Activated gamma-delta T cell (primary cell): ENCODE data around the gene UBL5.
A peak's percentile ranks its signal among the peaks of the same experiment; 100 is the strongest.
"Not testable (repeated sequence)": the region's sequence is repeated elsewhere in the genome, so short reads cannot be mapped to it uniquely, and the experiment has no call there.

Experiments used
- DNase-seq: peaks from one replicate; lab custom pipeline; 2025; lab: John Stamatoyannopoulos, UW
- total RNA-seq, 2 donors: gene quantifications; one replicate each; lab custom pipeline; 2026; lab: John Stamatoyannopoulos, UW

UBL5 gene
- 73.3 to 84.4 reads per million in 2 donors for total RNA-seq

DNA sequence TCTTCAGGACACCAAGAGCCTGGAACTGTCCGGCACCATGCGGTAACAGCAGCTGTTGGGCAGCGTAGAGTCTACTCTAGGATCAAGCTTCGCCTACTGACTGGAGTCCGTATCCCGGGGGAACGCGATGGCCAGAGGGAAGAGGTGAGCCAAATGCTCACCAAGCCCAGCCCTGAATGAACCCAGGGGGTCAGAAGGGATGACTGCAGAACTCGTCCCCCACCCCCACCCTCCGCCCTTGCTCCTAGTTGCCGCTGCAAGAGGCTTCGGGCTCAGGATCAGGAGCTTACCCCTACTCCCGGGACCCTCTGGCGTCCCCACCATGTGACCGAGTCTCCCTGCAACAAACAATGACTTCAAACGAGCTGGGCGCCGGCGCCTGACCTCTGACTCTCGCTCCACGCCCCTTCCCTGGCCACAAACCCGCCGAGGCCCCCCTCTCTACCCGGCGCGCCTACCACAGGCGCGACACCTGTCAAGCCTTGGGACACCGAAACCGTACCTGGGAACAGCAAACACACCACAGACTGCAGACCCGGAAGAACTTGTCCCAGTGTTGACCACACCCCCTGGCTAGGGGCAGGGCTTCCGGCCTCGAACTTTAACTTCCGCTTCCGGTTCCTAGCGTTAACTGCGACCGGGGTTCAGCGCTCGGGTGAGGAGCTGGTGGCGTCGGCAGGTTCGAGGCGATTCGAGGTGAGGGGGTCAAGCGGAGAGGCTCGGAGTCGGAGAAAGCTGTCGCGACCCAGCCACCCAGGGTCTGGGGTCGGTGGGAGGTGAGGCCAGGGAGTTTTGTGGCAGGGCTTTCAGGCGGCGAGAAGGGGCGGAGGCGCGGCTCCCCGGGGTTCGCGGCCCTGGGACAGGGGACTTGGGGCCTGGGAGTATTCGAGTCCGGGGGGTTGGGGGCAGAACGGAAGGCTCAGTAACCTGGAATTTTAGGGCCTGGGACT is at the start of gene UBL5:
Gene UBL5, plus strand, starts transcription at position 630 of the 950 bp plus-strand sequence. CDS start 420 bp downstream, outside the sequence.
- peak; percentile 61 for DNase-seq

DNA sequence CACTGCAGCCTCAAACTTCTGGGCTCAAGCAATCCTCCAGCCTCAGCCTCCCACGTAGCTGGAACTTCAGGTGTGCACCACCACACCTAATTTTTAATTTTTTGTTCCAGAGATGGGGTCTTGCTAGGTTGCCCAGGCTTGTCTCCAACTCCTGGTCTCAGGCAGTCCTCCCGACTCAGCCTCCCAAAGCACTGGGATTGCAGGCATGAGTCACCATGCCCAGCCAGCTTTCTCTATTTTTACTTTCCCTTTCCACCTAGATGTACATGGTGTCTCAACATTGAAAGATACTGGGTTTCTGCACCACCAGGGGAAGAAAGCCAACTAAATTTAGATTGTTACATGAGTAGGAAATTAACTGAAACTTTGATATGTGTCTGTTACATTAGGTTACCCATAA is 45.4 kb upstream of the UBL5 start:
- no peak for DNase-seq

DNA sequence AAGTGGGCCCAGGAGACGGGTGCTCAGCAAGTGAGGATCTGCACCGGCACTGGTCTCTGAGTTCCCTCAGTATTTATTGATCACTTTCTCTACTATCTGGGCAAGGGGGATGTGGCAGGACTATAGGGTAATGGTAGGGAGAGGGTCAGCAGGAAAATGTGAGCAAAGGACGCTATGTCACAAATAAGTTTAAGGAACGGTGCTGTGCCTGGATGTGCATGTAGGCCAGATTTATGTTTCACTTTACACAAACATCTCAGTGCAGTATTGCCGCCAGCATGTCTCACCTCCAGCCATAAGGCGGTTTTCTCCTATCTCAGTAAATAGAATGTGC is 43.6 kb upstream of the UBL5 start:
- DNase-seq, result not testable (repeated sequence)

DNA sequence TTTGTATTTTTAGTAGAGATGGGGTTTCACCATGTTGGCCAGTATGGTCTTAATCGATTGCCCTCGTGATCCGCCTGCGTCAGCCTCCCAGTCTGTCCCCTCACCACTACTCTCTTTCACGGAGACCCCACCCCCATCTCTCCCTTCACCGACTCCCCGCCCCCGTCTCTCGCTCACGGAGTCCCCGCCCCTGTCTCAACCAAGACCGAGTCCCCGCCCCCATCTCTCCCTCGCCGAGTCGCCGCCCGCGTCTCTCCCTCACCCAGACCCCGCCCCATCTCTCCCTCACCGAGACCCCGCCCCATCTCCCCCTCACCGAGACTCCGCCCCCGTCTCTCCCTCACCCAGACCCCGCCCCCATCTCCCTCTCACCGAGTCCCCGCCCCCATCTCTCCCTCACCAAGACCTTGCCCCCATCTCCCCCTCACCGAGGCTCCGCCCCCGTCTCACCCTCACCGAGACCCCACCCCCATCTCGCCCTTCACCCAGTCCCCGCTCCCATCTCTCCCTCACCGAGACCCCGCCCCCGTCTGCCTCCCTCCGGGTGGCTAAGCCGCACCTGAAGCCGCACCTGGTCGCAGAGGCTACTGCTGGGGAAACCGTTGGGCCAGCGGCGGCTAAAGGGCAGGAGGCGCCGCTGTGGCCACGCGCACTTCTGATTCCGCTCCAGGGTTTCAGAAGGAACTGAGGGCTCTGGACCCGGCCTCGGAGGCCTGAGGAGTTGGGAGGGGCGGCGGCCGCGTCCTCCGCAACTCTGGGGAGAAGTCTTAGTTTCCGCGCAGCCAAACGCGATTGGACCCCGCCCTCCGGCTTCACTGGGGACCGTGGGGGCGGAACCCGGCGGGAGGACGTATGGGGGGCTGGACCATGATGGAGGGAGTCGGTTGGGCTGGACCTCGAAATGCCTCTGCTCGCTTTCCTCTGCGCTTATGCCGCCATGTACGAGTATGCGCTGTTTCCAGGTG is 42.1 kb upstream of the UBL5 start:
- DNase-seq, result peak; percentile 81

DNA sequence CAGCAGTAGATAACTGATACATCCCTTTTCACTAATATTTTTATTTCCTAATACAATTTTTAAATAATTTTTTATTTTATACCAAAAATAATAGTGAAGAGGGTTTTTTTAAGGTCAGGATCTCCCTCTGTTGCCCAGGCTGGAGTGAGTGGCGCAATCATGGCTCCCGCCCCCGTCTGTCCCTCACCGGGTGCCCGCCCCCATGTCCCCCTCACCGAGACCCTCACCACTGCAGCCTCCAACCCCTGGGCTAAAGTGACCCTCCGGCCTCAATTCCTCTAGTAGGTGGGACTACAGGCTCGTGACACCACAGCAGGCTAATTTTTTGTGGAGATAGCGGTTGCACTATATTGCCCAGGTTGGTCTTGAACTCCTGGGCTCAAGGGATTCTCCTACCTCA is 41.4 kb upstream of the UBL5 start:
- no peak for DNase-seq

DNA sequence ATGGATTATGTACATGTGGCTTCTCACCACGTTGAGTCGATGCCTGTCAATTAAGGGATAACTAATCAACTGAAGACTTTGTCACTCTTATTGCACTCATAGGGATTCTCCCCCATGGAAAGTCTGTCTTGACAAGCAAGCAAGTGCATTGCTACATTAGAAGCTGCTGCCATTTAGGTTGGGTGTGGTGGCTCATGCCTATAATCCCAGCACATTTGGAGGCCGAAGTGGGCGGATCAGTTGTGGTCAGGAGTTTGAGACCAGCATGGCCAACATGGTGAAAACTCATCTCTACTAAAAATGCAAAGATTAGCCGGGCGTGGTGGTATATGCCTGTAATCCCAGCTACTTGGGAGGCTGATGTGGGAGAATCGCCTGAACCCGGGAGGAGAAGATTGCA is 40.9 kb upstream of the UBL5 start:
- DNase-seq, result no peak

DNA sequence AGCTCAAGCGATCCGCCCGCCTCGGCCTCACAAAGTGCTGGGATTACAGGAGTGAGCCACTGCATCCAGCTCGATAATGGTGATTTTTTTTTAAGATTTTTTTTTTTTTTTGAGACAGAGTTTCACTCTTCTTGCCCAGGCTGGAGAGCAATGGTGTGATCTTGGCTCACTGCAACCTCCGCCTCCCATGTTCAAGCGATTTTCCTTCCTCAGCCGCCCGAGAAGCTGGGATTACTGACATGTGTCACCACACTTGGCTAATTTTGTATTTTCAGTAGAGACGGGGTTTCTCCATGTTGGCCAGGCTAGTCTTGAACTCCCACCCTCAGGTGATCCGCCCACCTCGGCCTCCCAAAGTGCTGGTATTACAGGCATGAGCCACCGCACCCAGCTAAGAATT is 39.1 kb upstream of the UBL5 start:
- not testable (repeated sequence) for DNase-seq

DNA sequence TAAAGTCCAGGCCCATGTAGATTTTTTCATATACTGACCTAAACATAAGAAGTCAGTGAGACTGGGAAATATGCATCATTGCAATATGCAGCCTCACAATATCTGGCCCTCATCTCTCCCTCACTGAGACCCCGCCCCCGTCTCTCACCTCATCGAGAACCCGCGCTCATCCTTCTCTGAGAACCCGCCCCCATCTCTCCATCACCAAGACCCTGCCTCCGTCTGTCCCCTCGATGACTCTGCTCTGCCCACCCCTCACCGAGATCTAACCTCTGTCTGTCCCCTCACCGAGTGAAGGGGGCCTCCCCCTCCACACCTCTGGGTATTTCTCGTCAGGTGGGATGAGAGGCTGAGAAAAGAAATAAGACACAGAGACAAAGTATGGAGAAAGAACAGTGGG is 38.7 kb upstream of the UBL5 start:
- DNase-seq, result no peak

DNA sequence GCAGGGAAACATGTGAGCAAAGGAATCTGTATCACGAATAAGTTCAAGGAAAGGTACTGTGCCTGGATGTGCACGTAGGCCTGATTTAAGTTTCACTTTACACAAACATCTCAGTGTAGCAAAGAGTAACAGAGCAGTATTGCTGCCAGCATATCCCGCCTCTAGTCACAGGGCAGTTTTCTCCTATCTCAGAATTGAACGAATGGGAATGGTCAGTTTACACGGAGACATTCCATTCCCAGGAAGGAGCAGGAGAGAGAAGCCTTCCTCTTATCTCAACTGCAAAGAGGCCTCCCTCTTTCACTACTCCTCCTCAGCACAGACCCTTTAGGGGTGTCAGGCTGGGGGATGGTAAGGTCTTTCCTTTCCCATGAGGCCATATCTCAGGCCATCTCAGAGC is 38.1 kb upstream of the UBL5 start:
- not testable (repeated sequence) for DNase-seq

DNA sequence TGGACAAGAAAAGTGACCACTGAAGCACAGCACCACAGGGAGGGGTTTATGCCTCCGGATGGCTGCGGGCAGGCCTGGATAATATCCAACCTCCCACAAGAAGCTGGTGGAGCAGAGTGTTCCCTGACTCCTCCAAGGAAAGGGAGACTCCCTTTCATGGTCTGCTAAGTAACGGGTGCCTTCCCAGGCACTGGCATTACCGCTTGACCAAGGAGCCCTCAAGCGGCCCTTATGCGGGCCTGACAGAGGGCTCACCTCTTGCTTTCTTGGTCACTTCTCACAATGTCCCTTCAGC is 36.7 kb upstream of the UBL5 start:
- not testable (repeated sequence) for DNase-seq

DNA sequence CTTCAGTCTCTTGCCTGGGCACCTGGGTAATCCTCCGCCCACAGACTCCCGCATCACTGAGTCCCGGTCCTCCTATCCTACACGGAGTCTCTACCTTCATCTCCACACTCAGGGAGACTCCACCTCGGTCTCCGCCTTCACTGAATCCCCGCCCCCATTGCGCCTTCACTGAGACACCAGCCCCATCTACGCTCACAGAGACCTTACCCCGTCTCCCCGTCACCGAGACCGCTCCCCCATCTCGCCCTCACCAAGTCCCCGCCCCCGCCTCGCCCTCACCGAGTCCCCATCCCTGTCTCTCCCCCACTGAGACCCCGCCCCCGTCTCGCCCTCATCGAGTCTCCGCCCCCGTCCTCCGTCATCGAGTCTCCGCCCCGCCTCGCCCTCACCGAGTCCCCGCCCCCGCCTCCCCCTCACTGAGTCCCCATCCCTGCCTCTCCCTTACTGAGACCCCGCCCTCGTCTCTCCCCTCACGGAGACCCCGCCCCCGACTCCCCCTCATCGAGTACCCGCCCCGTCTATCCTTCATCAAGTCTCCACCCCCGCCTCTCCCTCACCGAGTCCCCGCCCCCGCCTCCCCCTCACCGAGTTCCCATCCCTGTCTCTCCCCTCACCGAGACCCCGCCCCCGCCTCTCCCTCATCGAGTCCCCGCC is 36.0 kb upstream of the UBL5 start:
- peak; percentile 88 for DNase-seq

DNA sequence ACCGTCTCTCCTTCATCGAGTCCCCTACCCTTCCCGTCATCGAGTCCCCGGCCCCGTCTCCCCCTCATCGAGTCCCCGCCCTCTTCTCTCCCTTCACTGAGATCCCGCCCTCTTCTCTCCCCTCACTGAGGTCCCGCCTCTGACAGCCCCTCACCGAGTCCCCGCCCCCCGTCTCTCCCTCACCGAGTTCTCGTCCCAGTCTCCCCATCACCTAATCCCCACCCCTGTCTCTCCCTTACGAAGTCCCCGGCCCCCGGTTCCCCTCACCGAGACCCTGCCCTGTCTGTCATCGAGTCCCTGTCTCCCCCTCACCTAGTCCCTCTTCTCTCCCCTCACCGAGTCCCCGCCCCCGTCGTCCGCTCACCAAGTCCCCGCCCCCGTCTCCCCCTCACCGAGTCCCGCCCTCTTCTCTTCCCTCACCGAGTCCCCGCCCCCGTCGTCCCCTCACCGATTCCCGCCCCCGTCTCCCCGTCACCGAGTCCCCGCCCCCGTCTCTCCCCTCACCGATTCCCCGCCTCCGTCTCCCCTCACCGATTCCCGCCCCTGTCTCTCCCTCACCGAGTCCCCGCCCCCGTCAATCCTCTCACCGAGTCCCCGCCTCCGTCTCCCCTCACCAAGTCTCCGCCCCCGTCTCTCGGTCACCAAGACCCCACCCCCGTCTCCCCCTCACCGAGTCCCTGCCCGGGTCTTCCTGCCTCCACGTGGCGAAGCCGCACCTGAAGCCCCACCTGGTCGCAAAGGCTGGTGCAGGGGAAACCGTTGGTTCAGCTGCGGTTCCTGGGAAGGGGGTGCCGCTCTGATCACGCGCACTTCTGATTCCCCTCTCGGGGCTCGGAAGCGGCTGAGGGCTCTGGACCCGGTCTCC is 35.3 kb upstream of the UBL5 start:
- peak; percentile 73 for DNase-seq

DNA sequence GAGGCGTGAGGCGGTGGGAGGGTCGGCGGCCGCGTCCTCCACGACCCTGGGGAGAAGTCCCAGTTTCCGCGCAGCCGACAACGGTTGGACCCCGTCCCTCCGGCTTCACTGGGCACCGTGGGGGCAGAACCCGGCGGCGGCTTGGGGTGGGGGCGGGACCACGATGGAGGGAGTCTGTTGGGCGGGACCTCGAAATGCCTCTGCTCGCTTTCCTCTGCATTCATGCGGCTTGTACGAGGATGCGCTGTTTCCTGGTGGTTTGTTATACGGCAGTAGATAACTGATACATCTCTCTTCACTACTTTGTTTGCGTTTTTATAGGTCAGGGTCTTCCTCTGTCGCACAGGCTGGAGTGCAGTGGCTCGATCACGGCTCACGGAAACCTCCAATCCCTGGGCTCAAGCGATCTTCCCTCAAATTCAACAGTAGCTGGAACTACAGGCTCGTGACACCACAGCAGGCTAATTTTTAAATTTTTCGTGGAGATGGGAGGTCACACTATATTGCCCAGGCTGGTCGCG is 34.6 kb upstream of the UBL5 start:
- DNase-seq, result peak; percentile 54

DNA sequence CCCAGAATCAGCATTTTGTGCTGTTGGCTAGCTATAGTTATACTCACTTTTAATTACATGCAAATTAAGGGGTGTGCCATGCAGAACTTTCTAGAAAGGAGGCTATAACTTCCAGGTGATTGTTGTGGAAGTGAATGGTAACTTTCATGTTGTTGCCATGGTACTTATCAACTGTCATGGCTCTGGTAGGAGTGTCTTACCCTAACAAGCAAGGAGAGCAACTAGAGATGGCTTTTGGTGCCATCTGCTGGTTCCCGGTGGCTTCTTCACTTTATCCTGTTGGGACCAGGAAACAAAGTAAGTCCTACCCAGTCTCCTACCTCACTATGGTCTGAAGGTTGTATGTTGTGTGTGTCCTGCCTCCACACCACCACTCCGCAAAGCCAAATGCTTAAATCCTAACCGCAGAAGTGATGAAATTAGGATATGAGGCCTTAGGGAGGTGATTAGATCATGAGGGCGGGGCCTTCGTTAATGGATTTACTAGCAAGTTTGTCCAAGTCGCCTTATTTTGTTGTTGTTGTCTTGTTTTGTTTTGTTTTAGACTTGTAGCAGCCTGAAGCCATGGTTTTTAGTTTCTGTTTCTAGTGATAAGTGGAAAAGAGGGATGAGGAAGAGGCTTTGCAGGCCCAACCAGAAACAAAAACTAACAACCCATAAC is 31.5 kb upstream of the UBL5 start:
- DNase-seq, result no peak

DNA sequence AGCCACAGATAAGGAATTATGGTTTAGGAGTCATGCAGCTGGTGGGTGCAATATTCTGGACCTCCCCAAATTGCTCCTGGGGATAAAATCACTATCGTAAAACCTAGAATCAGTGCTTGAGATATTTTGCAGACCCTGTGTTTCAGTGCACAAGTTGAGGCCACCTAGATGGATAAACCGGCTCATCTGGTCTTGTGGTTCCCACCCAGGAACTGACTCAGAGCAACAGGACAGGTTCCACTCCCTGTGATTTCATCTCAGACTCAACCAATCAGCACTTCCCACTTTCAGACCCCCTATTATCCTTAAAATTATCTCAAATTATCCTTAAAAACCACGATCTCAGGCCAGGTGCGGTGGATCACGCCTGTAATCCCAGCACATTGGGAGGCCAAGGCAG is 29.8 kb upstream of the UBL5 start:
- DNase-seq, result no peak

DNA sequence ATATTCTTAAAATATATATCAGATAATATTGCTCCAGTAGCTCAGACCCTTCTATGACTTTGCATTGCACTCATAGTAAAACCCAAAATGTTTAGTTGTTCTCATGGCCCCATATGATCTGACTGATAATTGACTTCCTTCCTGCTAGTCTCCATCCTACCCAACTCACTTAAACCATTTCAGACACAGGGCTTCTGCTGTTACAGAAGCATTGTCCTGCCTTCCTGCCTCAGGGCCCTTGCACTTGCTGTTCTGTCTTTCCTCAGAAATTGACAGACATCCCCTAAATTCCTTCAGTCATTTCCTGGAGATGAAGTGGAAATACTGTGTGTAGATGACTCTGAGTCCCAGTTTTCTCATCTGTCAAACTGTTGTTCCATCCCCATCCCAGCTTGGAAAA is 28.6 kb upstream of the UBL5 start:
- no peak for DNase-seq

DNA sequence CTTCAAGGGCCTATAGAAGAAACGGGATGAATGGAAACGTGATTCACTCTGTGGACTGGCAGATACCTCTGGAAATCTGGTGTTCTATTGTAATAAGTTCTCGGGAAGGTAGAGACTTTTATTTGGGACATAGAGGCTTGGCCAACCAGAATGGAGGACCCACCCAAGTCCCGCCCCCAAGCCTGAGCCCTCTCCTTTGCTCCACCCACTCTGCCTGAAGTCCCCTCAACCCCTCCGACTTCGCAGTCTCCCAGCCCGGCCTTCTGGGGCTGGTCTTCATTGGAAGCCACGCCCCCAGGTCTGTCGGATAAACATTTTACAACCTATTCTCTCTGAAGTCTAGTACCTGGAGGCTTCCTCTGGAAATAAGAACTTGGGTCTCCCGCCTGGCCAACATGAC is 25.7 kb upstream of the UBL5 start:
- DNase-seq, result no peak

DNA sequence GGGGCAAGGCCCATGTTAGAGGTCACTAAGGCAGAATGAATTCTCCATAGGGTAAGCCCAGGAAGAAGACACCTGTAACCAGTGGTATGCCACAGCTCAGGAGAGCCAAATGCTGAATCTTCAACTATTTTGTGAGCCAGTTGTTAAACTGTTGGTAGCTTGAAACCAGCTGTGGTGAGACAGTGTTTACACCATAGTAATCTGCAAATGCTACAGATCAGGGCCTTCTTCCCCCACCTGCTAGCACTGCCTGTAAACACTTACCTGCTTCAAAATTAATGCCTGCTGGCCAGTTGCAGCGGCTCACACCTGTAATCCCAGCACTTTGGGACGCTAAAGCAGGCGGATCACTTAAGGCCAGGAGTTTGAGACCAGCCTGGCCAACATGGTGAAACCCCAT is 20.9 kb upstream of the UBL5 start:
- DNase-seq, result no peak

DNA sequence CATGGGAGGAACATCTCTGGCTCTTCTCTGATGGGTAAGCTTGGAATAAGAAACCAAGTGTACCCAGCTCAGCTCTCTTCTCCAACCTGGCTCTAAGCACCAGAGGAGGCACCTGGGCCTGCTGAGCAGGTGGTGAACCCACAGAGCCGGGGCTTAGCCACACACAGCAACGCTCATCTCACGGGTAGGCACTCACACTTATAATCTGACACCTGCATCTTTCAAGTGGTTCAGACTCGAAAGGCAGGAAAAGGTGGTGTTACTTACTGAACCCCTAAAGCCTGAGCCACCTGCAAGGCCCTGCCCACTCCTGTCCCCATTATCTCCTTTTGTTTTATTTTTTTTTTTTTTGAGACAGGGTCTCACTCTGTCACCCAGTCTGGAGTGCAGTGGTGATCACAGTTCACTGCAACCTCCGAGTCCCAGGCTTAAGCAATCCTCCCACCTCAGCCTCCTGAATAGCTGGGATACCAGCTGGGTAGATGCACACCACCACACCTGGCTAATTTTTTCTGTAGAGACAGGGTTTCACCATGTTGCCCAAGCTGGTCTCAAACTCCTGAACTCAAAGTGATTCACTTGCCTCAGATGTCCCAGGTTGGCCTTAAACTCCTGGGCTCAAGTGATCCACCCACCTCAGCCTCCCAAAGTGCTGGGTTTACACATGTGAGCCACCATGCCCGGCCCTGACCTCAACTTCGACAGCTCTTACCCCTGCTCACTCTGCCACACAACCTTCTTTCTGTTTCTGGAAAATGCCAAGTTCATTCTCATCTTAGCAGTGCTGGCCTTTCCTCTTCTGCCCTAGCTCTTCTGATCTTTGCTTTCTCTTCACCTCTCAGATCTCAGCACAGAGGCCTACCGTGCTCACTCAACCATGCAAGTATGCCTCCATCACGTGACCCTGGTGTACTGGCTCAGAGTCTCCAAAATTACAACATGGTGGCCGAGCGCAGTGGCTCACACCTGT is 18.6 kb upstream of the UBL5 start:
- no peak for DNase-seq
